ENCODE measurements around the gene KRT25.

DNA sequence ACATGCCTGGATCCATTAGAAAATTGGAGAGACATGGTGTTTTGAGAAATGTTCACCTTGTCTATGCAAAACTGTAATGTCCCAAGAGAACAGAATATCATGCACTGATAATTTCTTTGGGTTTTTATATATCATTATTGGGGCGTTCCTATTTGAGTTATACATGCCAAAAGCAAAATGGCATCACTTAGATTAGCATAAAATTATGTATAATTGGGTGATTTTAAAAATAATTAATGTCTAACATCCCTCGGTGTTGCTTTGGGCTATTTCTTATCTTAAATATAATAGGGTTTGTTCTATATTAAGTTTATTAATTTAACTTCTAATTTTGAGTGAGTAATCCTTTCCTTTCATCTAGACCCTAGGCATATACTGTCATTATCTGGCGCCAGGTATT is 44.7 kb upstream of the KRT25 start, which contains the start of gene KRT28:
- no peak for TF ChIP-seq TEAD4 (CRISPR knock-in tag; IDR thresholded peaks at IDR 0.05)
- TF ChIP-seq, protein P1, sequence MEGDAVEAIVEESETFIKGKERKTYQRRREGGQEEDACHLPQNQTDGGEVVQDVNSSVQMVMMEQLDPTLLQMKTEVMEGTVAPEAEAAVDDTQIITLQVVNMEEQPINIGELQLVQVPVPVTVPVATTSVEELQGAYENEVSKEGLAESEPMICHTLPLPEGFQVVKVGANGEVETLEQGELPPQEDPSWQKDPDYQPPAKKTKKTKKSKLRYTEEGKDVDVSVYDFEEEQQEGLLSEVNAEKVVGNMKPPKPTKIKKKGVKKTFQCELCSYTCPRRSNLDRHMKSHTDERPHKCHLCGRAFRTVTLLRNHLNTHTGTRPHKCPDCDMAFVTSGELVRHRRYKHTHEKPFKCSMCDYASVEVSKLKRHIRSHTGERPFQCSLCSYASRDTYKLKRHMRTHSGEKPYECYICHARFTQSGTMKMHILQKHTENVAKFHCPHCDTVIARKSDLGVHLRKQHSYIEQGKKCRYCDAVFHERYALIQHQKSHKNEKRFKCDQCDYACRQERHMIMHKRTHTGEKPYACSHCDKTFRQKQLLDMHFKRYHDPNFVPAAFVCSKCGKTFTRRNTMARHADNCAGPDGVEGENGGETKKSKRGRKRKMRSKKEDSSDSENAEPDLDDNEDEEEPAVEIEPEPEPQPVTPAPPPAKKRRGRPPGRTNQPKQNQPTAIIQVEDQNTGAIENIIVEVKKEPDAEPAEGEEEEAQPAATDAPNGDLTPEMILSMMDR (IDR thresholded peaks at IDR 0.05), result no peak
- TF ChIP-seq ETV6 (CRISPR knock-in tag; IDR thresholded peaks at IDR 0.05), result no peak
- no peak for TF ChIP-seq JUN (CRISPR knock-in tag; IDR thresholded peaks at IDR 0.05)
- TF ChIP-seq, protein P2, sequence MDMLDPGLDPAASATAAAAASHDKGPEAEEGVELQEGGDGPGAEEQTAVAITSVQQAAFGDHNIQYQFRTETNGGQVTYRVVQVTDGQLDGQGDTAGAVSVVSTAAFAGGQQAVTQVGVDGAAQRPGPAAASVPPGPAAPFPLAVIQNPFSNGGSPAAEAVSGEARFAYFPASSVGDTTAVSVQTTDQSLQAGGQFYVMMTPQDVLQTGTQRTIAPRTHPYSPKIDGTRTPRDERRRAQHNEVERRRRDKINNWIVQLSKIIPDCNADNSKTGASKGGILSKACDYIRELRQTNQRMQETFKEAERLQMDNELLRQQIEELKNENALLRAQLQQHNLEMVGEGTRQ (CRISPR knock-in tag; IDR thresholded peaks at IDR 0.05), result no peak
- TF ChIP-seq GABPB1 (CRISPR knock-in tag; IDR thresholded peaks at IDR 0.05), result no peak
- TF ChIP-seq, protein P3, sequence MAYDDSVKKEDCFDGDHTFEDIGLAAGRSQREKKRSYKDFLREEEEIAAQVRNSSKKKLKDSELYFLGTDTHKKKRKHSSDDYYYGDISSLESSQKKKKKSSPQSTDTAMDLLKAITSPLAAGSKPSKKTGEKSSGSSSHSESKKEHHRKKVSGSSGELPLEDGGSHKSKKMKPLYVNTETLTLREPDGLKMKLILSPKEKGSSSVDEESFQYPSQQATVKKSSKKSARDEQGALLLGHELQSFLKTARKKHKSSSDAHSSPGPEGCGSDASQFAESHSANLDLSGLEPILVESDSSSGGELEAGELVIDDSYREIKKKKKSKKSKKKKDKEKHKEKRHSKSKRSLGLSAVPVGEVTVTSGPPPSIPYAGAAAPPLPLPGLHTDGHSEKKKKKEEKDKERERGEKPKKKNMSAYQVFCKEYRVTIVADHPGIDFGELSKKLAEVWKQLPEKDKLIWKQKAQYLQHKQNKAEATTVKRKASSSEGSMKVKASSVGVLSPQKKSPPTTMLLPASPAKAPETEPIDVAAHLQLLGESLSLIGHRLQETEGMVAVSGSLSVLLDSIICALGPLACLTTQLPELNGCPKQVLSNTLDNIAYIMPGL (CRISPR knock-in tag; IDR thresholded peaks at IDR 0.05), result no peak
- TF ChIP-seq, protein P4, sequence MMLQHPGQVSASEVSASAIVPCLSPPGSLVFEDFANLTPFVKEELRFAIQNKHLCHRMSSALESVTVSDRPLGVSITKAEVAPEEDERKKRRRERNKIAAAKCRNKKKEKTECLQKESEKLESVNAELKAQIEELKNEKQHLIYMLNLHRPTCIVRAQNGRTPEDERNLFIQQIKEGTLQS (CRISPR knock-in tag; conservative IDR thresholded peaks at IDR 0.05), result no peak
- no peak for TF ChIP-seq NR1H2 (CRISPR knock-in tag; IDR thresholded peaks at IDR 0.05)
- TF ChIP-seq FOXK1 (CRISPR knock-in tag; IDR thresholded peaks at IDR 0.05), result no peak
